Breast epithelium (tissue), 4 donors: ENCODE data around the gene CIAO3. TPM values are rescaled to one million over a fixed set of nuclear protein-coding genes. Genes with fewer than 3 reads are reported as not detected.

Experiments used
- DNase-seq, 2 donors: peaks; one replicate each; pipeline ENCODE4 v3.0.0-alpha.2; 2019; ENCODE audit warnings: low spot score in 2 of 2
- H3K27ac ChIP-seq, 2 donors: fragments of 200-600 bp; sonication (generic) in 1 of 2; one replicate each; pipeline ENCODE4 v1.5.1; 2016 to 2019; ENCODE audit warnings: mild to moderate bottlenecking in 1 of 2
- H3K27me3 ChIP-seq, 2 donors: fragments of 200-600 bp; sonication (generic) in 1 of 2; one replicate each; pipeline versions ENCODE4 v1.5.1 to v1.6.0; 2017 to 2019; ENCODE audit warnings: control low read depth in 1 of 2, mild to moderate bottlenecking in 1 of 2
- H3K36me3 ChIP-seq: fragments of 200-600 bp; one replicate; pipeline ENCODE4 v1.5.1; 2019
- H3K4me1 ChIP-seq, 2 donors: fragments of 200-600 bp; sonication (generic); one replicate each; pipeline ENCODE4 v1.5.1; 2016 to 2019; ENCODE audit warnings: control low read depth in 1 of 2
- H3K4me3 ChIP-seq, 3 donors: fragments of 200-600 bp; sonication (generic); 1 replicate in 2 of 3; 2 replicates in 1 of 3; pipeline ENCODE4 v1.5.1; 2016 to 2019; ENCODE audit warnings: mild to moderate bottlenecking in 3 of 3, moderate library complexity in 2 of 3
- H3K9me3 ChIP-seq, 2 donors: fragments of 200-600 bp; sonication (generic) in 1 of 2; one replicate each; pipeline ENCODE4 v1.5.1; 2016 to 2019; ENCODE audit warnings: control low read depth in 1 of 2
- POLR2A ChIP-seq: fragments of 450-650 bp; IDR thresholded peaks from one replicate; pipeline ENCODE4 v1.6.1; 2016; ENCODE audit warnings: antibody characterized with exemption, mild to moderate bottlenecking, moderate library complexity
- POLR2AphosphoS5 ChIP-seq, 3 donors: sonication (generic); formaldehyde crosslinking; IDR thresholded peaks; one replicate each; pipeline ENCODE4 v1.6.1; 2017; ENCODE audit warnings: antibody characterized with exemption in 3 of 3
- intact Hi-C: fragments of 100-400 bp; cut with DNase I; formaldehyde crosslinking; loops from one replicate; pipeline ENCODE4 v1.15.1; 2023; ENCODE audit warnings: low total_unique reads
- total RNA-seq, 3 donors: library from RNA; depleted of rRNA; stranded (reverse); fragments of >200 nt; gene quantifications; one replicate each; pipeline ENCODE4 v1.1.0, GENCODE V29; 2016
- TF ChIP-seq, protein P1 (sequence below), 3 donors: fragments of 450-650 bp; IDR thresholded peaks; one replicate each; pipeline ENCODE4 v1.5.1; 2016 to 2017; ENCODE audit warnings: antibody characterized with exemption in 3 of 3, mild to moderate bottlenecking in 3 of 3, moderate library complexity in 3 of 3

The CIAO3 gene
- total RNA-seq, 3 donors from 2014 or later, result 23.0 to 43.2 (median 41.6) TPM

GRCh38 chr16:725463-726187, 15.2 kb downstream of the CIAO3 start:
- Histone ChIP-seq H3K27me3 (no peaks in the 10 kb centered on the region), H3K36me3 (no peaks in the 10 kb centered on the region), H3K4me3 (no peak overlapping the region), H3K9me3 (no peaks in the 10 kb centered on the region), H3K4me1 (peaks cover 7 to 22% of the 10 kb centered on the region in 2 donors), H3K27ac (no peak overlapping the region)
- intact Hi-C loops, result no loop called here
- DNase-seq, result no peak
- TF ChIP-seq POLR2A (no peak), POLR2AphosphoS5 (IDR thresholded peaks at IDR 0.05) (no peak)
- TF ChIP-seq, protein P1, sequence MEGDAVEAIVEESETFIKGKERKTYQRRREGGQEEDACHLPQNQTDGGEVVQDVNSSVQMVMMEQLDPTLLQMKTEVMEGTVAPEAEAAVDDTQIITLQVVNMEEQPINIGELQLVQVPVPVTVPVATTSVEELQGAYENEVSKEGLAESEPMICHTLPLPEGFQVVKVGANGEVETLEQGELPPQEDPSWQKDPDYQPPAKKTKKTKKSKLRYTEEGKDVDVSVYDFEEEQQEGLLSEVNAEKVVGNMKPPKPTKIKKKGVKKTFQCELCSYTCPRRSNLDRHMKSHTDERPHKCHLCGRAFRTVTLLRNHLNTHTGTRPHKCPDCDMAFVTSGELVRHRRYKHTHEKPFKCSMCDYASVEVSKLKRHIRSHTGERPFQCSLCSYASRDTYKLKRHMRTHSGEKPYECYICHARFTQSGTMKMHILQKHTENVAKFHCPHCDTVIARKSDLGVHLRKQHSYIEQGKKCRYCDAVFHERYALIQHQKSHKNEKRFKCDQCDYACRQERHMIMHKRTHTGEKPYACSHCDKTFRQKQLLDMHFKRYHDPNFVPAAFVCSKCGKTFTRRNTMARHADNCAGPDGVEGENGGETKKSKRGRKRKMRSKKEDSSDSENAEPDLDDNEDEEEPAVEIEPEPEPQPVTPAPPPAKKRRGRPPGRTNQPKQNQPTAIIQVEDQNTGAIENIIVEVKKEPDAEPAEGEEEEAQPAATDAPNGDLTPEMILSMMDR (IDR thresholded peaks at IDR 0.05), result no peak

DNA sequence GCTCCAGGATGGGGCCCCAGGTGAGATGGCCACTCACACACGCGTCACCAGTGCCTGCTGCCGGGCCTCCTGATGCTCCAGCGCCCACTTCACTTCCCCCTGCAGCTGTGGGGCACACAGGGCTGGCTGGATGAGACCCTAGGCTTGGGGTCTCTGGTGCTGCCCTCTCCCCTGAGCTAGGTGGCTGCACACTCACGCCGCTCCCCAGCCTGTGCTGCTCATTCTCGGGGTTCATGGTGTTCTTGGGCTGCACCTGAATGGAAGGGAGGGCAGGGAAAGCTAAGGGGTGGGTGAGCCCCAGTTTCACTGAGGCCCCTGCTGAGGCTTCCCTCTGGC, 15.8 kb downstream of the CIAO3 start:
- intact Hi-C loops, result no loop called here
- no peaks in the 10 kb centered on the region for H3K36me3 ChIP-seq
- H3K27me3 ChIP-seq, result no peaks in the 10 kb centered on the region
- no peak for DNase-seq
- no peak overlapping the region for H3K27ac ChIP-seq
- TF ChIP-seq, protein P1 (IDR thresholded peaks at IDR 0.05), result no peak
- TF ChIP-seq POLR2AphosphoS5 (IDR thresholded peaks at IDR 0.05) (no peak), POLR2A (no peak)
- peaks cover 9 to 27% of the 10 kb centered on the region in 2 donors for H3K4me1 ChIP-seq
- H3K4me3 ChIP-seq, result no peak overlapping the region
- H3K9me3 ChIP-seq, result no peaks in the 10 kb centered on the region

DNA sequence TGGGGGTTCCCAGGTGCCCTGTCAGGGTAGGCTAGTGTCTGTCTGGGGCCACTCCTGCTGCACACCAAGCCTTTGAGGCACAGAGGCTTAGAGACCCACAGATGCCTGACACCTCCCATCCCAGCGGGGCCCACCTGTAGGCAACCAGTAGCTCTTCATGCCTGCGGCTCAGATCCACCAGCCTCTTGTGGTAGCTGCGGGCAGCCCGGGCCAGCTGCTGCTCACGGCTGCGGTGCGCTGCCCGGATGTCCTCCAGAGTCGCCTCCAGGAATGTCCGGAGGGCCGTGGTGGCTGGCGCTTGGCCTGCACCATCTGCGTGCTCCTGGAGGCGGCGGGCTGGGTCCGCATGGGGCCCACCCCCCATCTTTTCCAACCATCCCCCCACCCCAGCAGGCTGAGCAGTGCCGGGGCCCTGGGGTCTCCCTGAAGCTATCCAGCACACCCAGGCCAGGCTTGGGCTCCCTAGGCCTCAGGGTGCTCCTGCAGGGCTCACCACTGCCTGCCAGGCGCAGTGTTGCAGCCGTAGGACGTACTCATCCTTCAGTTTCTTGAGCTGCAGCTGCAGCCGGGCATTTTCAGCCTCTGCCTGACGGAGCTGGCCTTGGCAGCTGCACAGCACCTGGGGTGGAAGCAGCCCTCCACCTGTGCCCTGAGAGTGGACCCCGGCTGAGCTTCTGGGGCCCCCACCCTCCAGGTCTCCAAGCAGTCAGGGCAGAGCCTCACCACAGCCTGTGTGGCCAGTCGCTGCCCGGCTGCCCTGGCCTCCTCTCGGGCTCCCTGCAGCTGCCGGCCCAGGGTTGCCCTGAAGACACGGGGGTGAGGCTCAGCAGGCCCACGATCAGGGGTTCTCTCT, 16.4 kb downstream of the CIAO3 start:
- Histone ChIP-seq H3K36me3 (no peaks in the 10 kb centered on the region), H3K9me3 (no peaks in the 10 kb centered on the region), H3K27ac (no peak overlapping the region), H3K27me3 (no peaks in the 10 kb centered on the region), H3K4me3 (no peak overlapping the region), H3K4me1 (peaks cover 12 to 30% of the 10 kb centered on the region in 2 donors)
- DNase-seq, result no peak
- intact Hi-C loops, result no loop called here
- TF ChIP-seq POLR2A (no peak), POLR2AphosphoS5 (IDR thresholded peaks at IDR 0.05) (no peak)
- TF ChIP-seq, protein P1 (IDR thresholded peaks at IDR 0.05), result no peak

DNA sequence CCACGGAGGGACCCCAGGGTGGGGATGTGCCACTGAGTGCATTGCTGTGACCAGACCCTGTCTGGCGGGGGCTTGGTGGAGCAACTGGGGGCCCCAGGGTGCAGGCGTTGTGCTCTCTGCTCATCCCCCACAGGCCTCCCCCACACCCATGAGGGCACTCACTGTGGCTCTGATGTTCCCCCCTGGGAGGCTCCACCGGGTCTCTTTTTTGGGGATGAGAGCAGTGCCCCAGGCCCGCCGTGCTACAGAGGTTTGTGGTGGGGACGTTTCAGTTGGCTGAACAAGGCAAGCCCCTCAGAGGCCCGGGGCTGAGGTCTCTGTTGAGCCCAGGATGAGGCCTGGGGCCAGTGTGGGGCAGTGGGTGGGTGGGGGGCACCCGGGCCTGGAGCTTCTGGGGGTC, 17.1 kb downstream of the CIAO3 start:
- intact Hi-C loops, result no loop called here
- H3K4me1 ChIP-seq, result peaks cover 12 to 30% of the 10 kb centered on the region in 2 donors
- H3K9me3 ChIP-seq, result no peaks in the 10 kb centered on the region
- H3K36me3 ChIP-seq, result no peaks in the 10 kb centered on the region
- H3K27me3 ChIP-seq, result no peaks in the 10 kb centered on the region
- DNase-seq, result no peak
- H3K4me3 ChIP-seq, result no peak overlapping the region
- H3K27ac ChIP-seq, result no peak overlapping the region
- TF ChIP-seq POLR2AphosphoS5 (IDR thresholded peaks at IDR 0.05) (no peak), POLR2A (no peak)
- TF ChIP-seq, protein P1 (IDR thresholded peaks at IDR 0.05), result no peak
